GM12801 (cell line): Measurements from ENCODE around the gene FMN2.

Source experiments
- TF ChIP-seq, protein P1 (sequence below): IDR thresholded peaks from one replicate; pipeline ENCODE4 v1.5.1; 2011; ENCODE audit warnings: control low read depth; ENCODE audit not compliant: insufficient read length; ENCODE audit errors: extremely low read depth

Gene FMN2

DNA sequence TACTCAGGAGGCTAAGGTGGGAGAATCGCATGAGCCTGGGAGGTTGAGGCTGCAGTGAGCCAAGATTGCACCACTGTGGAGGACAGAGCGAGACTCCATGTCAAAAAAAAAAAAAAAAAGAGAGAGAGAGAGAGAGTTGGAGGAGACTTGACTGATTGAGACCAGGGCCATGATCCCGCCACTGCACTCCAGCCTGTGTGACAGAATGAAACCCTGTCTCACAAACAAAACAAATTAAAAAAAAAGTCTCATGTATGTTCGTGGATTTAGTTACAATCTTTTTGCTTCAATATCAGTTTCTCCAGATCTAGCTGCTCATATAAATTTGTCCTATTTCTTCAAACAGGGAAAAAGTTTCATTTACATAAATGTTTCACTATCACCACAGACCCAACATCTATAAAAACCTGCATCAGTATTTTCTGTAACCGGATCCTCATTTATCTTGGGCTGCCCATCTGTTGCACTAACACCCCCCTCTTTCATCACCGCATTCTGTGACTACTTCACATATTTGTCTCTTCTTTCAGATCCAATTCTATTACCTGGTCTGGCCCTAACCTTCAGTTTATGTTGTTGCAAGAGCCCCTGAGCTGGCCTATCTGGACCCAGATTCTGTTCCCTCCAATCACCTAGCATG is 393.2 kb downstream of the FMN2 start:
- TF ChIP-seq, protein P1, sequence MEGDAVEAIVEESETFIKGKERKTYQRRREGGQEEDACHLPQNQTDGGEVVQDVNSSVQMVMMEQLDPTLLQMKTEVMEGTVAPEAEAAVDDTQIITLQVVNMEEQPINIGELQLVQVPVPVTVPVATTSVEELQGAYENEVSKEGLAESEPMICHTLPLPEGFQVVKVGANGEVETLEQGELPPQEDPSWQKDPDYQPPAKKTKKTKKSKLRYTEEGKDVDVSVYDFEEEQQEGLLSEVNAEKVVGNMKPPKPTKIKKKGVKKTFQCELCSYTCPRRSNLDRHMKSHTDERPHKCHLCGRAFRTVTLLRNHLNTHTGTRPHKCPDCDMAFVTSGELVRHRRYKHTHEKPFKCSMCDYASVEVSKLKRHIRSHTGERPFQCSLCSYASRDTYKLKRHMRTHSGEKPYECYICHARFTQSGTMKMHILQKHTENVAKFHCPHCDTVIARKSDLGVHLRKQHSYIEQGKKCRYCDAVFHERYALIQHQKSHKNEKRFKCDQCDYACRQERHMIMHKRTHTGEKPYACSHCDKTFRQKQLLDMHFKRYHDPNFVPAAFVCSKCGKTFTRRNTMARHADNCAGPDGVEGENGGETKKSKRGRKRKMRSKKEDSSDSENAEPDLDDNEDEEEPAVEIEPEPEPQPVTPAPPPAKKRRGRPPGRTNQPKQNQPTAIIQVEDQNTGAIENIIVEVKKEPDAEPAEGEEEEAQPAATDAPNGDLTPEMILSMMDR = no peak

DNA sequence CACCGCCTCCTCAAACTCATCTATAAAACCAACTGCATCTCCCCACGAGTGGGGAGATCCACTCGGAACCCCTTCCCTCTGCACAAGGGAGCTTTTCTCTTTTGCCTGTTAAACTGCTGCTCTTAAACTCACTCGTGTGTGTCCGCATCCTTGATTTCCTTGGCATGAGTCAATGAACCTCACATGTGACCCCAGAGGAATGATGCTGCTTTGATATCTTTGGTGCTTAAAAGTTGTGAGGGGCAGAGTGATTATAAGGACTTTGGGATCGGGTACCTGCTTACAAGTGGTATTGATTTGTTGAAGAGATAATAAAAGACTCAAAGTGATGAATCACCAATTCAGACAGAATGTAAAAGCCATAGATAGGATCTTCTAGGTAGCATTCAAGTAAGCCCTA is 394.9 kb downstream of the FMN2 start:
- TF ChIP-seq, protein P1 = no peak

DNA sequence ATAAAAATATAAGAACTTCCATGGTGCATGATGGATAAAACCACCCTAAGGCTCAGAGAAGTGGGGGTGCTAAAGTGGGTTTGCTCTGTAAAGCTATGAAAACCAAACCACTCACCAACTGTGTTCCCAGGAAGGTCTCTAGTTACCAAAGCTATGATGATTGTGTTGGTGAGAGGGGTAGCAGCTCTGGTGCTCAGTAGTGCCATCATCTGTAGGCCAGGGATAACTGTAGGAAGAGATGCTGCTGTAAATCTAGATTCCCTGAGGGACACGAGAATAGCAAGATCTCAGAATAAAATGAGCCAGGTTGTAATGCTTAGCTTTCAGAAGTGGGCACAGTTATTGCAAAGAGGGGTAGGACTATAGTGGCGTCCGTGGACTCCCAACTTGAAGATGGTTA is 395.8 kb downstream of the FMN2 start:
- TF ChIP-seq, protein P1 = no peak

DNA sequence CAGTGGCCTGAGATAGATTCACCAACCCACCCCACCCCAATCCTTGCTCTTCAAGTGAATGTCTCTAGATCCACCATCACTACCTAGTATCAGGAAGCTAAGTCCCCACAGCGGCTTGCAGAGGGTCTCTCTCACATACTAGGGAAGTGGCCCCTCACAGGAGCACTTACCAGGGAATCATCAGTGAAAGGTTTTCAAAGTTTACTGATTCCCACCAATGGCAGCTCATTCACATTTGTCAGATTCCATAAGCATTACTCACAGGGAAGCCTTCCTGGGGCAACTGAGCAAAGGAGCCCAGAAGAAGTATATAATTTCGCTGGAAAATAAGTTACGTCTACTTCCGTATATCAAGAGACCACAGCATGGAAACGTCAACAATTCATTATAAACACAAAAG is 399.5 kb downstream of the FMN2 start:
- TF ChIP-seq, protein P1 = no peak

DNA sequence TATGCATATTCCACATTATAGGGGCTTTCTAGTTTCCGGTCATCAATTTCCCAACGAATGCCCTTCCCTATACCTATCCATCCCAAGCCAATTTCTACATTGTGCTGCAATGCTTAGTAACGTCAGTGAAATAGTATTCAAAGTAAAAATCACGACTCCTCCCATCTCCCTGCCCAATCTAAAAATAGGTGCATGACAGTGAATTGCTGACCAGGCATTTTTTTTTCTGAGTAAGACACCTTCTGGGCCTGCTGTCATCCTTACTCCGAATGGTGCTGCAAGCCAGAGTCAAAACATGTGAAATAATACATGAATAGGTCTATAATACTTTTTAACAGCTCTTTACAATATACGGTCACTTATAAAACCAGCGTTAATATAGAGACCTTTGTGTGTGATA is 400.1 kb downstream of the FMN2 start:
- TF ChIP-seq, protein P1 = no peak

DNA sequence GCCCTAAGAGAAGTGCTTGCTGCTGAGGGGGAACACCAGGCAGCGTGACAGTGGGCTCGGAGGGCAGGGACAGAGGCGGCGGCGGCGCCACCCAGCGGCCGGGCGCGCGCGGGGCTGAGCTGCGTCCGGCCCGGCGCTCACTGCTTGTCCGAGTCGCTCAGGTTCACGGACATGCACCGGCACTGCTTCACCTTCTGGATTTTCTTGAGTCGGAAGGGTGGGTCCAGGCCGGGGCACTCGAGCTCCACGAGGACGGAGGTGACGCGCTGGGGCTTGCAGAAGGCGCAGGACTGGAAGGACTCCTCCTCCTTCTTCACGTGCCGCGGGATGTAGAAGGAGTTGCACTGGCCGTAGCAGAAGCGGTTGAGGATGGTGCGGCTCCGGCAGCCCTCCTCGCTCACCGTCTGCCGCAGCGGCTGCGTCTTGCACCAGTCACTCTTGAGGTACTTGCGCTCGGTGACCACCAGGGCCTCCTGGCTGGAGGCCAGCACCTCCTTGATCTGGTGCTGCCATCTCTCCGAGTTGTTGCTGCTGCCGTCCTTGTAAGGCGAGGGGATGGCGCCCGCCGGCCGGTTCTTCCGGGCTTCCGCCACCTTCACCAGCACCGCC is 401.3 kb downstream of the FMN2 start:
- TF ChIP-seq, protein P1 = no peak

DNA sequence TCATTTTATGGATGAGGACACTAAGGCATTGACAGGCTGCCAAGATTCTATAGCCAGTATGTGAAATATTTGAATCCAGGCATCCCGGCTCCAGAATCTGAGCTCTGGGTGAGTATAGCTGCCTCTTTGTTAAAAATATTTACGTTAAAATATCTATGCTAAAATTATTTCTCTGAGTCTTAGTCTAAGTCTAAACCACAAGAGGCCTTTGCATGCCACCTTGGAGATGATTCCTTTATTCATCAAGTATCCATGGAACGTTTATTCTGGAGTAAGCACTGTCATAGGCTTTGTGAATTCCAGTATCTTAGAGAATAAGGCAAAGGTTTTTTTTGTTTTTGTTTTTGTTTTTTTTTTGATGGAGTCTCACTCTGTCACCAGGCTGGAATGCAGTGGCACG is 403.9 kb downstream of the FMN2 start:
- TF ChIP-seq, protein P1 = no peak

DNA sequence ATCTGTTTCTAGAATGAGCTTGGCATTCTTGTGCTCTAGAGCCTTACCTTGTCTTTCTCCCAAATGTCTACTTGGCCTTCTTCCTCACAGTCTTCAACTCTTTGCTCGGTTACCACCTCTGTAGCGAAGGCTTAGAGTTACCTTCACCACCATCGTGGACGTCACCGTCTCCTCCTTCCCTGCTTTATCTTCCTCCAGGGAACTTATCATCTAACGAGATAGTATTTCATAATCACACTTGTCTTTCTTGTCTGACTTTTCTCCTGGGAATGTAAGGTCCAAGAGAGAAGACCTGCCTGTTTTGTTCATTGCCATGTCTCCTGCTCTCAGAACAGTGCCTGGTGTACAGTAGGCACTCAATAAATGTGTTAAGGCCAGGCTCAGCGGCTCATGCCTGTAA is 404.7 kb downstream of the FMN2 start:
- TF ChIP-seq, protein P1 = no peak
